Endothelial cell of umbilical vein (primary cell): Measurements from ENCODE around the gene DUSP22.

Source experiments
- CTCF ChIP-seq, 2 donors: IDR thresholded peaks; 1 replicate in 1 of 2; 2 replicates in 1 of 2; pipeline ENCODE4 v1.5.1; 2011; ENCODE audit warnings: low read length in 2 of 2, mild to moderate bottlenecking in 2 of 2, moderate library complexity in 2 of 2, control low read depth in 1 of 2, inconsistent platforms in 1 of 2, low read depth in 1 of 2; ENCODE audit not compliant: insufficient read depth in 1 of 2; ENCODE audit errors: extremely low read depth in 1 of 2
- EZH2 ChIP-seq: IDR thresholded peaks from 2 replicates; pipeline ENCODE4 v1.6.1; 2012; ENCODE audit warnings: borderline replicate concordance, low read depth, mild to moderate bottlenecking, moderate library complexity, low read length, inconsistent platforms; ENCODE audit not compliant: severe bottlenecking
- JUN ChIP-seq: IDR thresholded peaks from 2 replicates; pipeline ENCODE4 v1.6.1; 2011; ENCODE audit warnings: borderline replicate concordance, low read depth; ENCODE audit not compliant: insufficient read length, insufficient read depth
- TF ChIP-seq, protein P1 (sequence below): IDR thresholded peaks from 2 replicates; pipeline ENCODE4 v1.6.1; 2011; ENCODE audit not compliant: insufficient read depth, insufficient read length

DNA sequence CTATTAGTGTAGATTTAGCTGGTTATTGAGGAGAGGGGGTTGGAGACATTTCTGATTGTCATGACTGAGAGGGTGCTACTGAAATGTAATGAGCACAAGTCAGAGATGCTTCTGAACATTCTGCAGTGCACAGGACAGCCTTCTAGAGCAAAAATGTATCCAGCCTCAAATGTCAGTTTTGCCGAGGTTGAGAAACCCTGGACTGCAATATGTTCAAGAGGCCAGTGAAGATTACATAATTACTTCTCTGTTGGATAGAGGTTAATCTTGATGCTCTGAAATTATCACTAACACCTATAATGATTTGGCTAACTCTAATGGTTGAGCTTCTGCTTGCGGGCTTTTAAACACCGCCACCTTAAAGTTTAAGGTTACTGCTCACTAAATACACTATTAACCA lies 3.4 kb upstream of the DUSP22 start:
- no peak for TF ChIP-seq CTCF (IDR thresholded peaks at IDR 0.05; ENCODE audit: extremely low read depth in 1 of 2, insufficient read depth in 1 of 2, low read depth in 1 of 2, low read length in 2 of 2)
- TF ChIP-seq, protein P1, sequence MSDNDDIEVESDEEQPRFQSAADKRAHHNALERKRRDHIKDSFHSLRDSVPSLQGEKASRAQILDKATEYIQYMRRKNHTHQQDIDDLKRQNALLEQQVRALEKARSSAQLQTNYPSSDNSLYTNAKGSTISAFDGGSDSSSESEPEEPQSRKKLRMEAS: no peak
- TF ChIP-seq JUN: no peak
- TF ChIP-seq EZH2: no peak
